Measurements from ENCODE around the gene COX6A2.

The COX6A2 gene

GRCh38 chr16:31428279-31428597 lies at the start of gene COX6A2:
TSS of gene COX6A2 (minus strand) at chr16:31428360. CDS start at chr16:31428325, 35 bp downstream.
- DNase-seq, result no peak

GRCh38 chr16:31477220-31478216 lies 49.4 kb upstream of the COX6A2 start:
- DNase-seq, result peak; percentile 63

GRCh38 chr16:31476303-31477219 lies 48.4 kb upstream of the COX6A2 start:
- DNase-seq, result peak; percentile 94

- no peak for DNase-seq
Measured at GRCh38 chr16:31475946-31476302, 47.8 kb upstream of the COX6A2 start.

GRCh38 chr16:31474773-31475738 lies 46.9 kb upstream of the COX6A2 start:
- DNase-seq, result no peak

GRCh38 chr16:31474173-31474714 lies 46.1 kb upstream of the COX6A2 start:
- DNase-seq, result no peak

- DNase-seq, result no peak
Measured at GRCh38 chr16:31473264-31473984, 45.3 kb upstream of the COX6A2 start.

GRCh38 chr16:31472709-31473203 lies 44.6 kb upstream of the COX6A2 start:
- DNase-seq, result peak; percentile 50

GRCh38 chr16:31471875-31472708 lies 43.9 kb upstream of the COX6A2 start, which contains the start of gene TGFB1I1:
TSS of gene TGFB1I1 (plus strand) at chr16:31472152. CDS start at chr16:31472189, 37 bp downstream.
- DNase-seq, result no peak

GRCh38 chr16:31471241-31471874 lies 43.2 kb upstream of the COX6A2 start:
- DNase-seq, result no peak

- no peak for DNase-seq
Measured at GRCh38 chr16:31470615-31471014, 42.5 kb upstream of the COX6A2 start.

- no peak for DNase-seq
Measured at GRCh38 chr16:31467858-31468257, 39.7 kb upstream of the COX6A2 start.

GRCh38 chr16:31467151-31467773 lies 39.1 kb upstream of the COX6A2 start:
- DNase-seq, result no peak

- no peak for DNase-seq
Measured at GRCh38 chr16:31466381-31466841, 38.3 kb upstream of the COX6A2 start.

GRCh38 chr16:31465788-31466370 lies 37.7 kb upstream of the COX6A2 start:
- DNase-seq, result no peak

GRCh38 chr16:31464781-31465260 lies 36.7 kb upstream of the COX6A2 start:
- no peak for DNase-seq

GRCh38 chr16:31464348-31464769 lies 36.2 kb upstream of the COX6A2 start:
- DNase-seq, result no peak

Measured in stimulated activated CD4-positive, alpha-beta T cell treated with anti-CD3 and anti-CD28 coated beads, Interleukin-15, amount 100 ng/mL, for 24 hours (primary cell).